Measurements from ENCODE around the gene SMG9.

SMG9 gene

GRCh38 chr19:43754503-43755255 lies at the start of gene SMG9:
Gene SMG9, minus strand, starts transcription at chr19:43754962. Its CDS starts 4,221 bp downstream, at chr19:43750741.
- peak; percentile 96 for DNase-seq

- DNase-seq, result no peak
These were observed 49.7 kb upstream of the SMG9 start for GRCh38 chr19:43804432-43804831.

- DNase-seq, result no peak
These were observed 47.6 kb upstream of the SMG9 start, which contains the start of gene LYPD5 for GRCh38 chr19:43802216-43802951. Gene LYPD5, minus strand, starts transcription at chr19:43802447. Its CDS starts 67 bp downstream, at chr19:43802380.

- no peak for DNase-seq
These were observed 44.9 kb upstream of the SMG9 start for GRCh38 chr19:43799502-43800142.

- DNase-seq, result no peak
These were observed 44.0 kb upstream of the SMG9 start for GRCh38 chr19:43798546-43799409.

GRCh38 chr19:43798026-43798545 lies 43.3 kb upstream of the SMG9 start:
- no peak for DNase-seq

- no peak for DNase-seq
These were observed 42.8 kb upstream of the SMG9 start for GRCh38 chr19:43797556-43797955.

GRCh38 chr19:43797118-43797517 lies 42.4 kb upstream of the SMG9 start:
- no peak for DNase-seq

- no peak for DNase-seq
These were observed 35.8 kb upstream of the SMG9 start for GRCh38 chr19:43790587-43790986.

GRCh38 chr19:43789029-43789428 lies 34.3 kb upstream of the SMG9 start:
- no peak for DNase-seq

- DNase-seq, result no peak
These were observed 31.9 kb upstream of the SMG9 start for GRCh38 chr19:43786665-43787064.

GRCh38 chr19:43784981-43785808 lies 30.4 kb upstream of the SMG9 start:
- DNase-seq, result peak; percentile 27

GRCh38 chr19:43784241-43784980 lies 29.6 kb upstream of the SMG9 start:
- DNase-seq, result peak; percentile 19

GRCh38 chr19:43783636-43784035 lies 28.9 kb upstream of the SMG9 start:
- no peak for DNase-seq

- no peak for DNase-seq
These were observed 28.0 kb upstream of the SMG9 start for GRCh38 chr19:43782689-43783231.

- no peak for DNase-seq
These were observed 27.5 kb upstream of the SMG9 start for GRCh38 chr19:43782311-43782660.

GRCh38 chr19:43781630-43782310 lies 27.0 kb upstream of the SMG9 start:
- DNase-seq, result no peak

- DNase-seq, result no peak
These were observed 26.2 kb upstream of the SMG9 start, which contains the start of gene KCNN4 for GRCh38 chr19:43780706-43781525. Gene KCNN4, minus strand, starts transcription at chr19:43780973. Its CDS starts 112 bp downstream, at chr19:43780861.

- DNase-seq, result no peak
These were observed 25.1 kb upstream of the SMG9 start for GRCh38 chr19:43779820-43780219.
